ENCODE results near the gene KRT16.
A peak's percentile ranks its signal among the peaks of the same experiment; 100 is the strongest.
"Not testable (repeated sequence)": the region's sequence is repeated elsewhere in the genome, so short reads cannot be mapped to it uniquely, and the experiment has no call there.

The KRT16 gene

DNA sequence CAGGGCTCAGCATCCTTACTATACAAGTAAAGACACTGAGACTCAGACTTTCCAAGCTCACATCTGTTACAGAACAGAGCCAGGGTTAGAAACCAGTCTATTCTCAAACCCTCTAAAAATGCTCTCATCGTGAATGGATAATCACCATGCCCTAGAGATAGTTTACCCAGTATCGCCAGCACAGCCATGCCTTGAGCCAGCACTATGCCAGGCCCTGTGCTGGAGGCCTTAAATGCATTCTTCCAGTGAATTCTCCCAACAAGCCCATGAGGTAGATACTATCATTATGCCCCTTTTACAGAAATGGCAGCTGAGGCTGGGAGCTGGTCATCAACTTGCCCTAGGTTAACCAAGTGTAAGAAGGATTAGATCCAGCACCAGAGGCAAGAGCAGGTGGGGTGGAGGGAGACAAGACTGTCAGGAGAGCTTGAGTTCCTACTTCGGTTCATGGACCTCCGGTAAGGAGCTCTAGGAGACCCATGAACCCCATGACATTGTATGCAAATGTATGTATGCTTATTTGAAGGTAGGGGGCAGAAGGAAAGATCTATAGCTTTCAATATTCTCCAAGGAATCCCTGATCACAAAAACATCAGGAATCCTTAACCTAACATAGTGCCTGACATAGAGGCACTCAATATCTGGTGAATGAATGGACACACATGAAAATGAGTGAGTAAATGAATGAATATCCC, 31.1 kb downstream of the KRT16 start:
- H3K36me3 ChIP-seq (ENCODE audit: insufficient read depth, insufficient read length, low read length), result no peaks in the 10 kb centered on the region
- no peaks in the 10 kb centered on the region for H3K4me1 ChIP-seq (ENCODE audit: insufficient read depth, insufficient read length)
- H3K9ac ChIP-seq (ENCODE audit: insufficient read length, low read depth), result no peak overlapping the region
- no peaks in the 10 kb centered on the region for H3K9me3 ChIP-seq (ENCODE audit: insufficient read depth, low read length)
- no peak for DNase-seq (ENCODE audit: low read depth, low spot score)
- no peak overlapping the region for H3K4me3 ChIP-seq (ENCODE audit: insufficient read length, low read depth)
- no peaks in the 10 kb centered on the region for H3K27me3 ChIP-seq (ENCODE audit: insufficient read depth, insufficient read length)
- TF ChIP-seq ZNF274 (IDR thresholded peaks at IDR 0.05; ENCODE audit: low read depth, low read length) (no peak), SUZ12 (IDR thresholded peaks at IDR 0.05; ENCODE audit: extremely low read depth, insufficient read depth, insufficient read length) (no peak), YY1 (IDR thresholded peaks at IDR 0.05; ENCODE audit: insufficient read depth, insufficient read length) (no peak)

DNA sequence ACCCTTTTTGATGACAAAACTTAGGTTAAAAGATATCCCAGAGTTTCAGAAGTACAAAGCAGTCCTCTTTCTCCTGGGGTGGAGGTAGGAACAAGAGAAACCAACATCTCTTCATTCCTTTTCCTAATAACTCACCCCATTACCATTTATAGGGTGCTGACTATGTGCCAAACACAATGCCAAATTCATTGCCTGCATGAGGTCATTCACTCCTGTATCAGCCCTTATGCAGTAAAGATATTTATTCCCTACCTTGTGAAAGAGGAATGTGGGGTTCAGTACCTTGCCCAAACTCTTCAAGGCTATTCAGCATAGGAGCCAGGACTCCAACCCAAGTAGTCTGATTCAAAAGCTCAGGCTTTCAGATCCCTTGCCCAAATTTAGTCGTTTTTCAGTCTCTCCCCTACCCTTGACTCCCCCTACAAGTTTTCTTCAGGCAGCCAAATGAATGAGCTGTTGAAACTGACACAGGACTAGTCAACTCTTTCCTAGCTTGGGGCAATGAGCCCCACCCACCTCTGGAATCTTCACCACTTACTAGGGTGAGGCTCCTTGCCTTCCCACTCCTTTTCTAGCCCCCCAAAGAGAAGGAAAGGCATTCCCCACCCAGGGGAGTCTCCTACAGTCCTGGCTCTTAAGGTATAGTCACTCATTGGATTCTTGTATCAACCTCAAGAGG, 31.7 kb downstream of the KRT16 start:
- H3K27me3 ChIP-seq (ENCODE audit: insufficient read depth, insufficient read length), result no peaks in the 10 kb centered on the region
- no peaks in the 10 kb centered on the region for H3K9me3 ChIP-seq (ENCODE audit: insufficient read depth, low read length)
- DNase-seq (ENCODE audit: low read depth, low spot score), result no peak
- H3K4me1 ChIP-seq (ENCODE audit: insufficient read depth, insufficient read length), result no peaks in the 10 kb centered on the region
- no peak overlapping the region for H3K4me3 ChIP-seq (ENCODE audit: insufficient read length, low read depth)
- H3K36me3 ChIP-seq (ENCODE audit: insufficient read depth, insufficient read length, low read length), result no peaks in the 10 kb centered on the region
- no peak for TF ChIP-seq SUZ12 (IDR thresholded peaks at IDR 0.05; ENCODE audit: extremely low read depth, insufficient read depth, insufficient read length)
- no peak for TF ChIP-seq ZNF274 (IDR thresholded peaks at IDR 0.05; ENCODE audit: low read depth, low read length)
- no peak for TF ChIP-seq YY1 (IDR thresholded peaks at IDR 0.05; ENCODE audit: insufficient read depth, insufficient read length)
- no peak overlapping the region for H3K9ac ChIP-seq (ENCODE audit: insufficient read length, low read depth)

DNA sequence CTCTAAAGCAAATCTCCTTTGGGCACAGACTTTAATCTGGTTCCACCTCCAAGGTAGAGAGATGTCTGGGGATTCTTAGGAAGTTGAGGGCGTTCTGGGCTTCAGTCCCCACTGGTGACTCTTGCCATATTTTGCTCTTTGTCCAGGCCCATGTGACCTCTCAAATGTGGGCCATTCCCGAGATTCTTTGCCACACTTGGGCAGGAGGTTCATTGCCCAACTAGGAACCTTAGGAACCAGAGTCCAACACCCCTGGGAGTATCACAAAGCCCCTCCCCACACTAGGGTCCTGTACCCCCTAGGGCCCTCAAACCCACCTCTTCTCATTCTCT, 32.4 kb downstream of the KRT16 start:
- H3K4me3 ChIP-seq (ENCODE audit: insufficient read length, low read depth), result no peak overlapping the region
- H3K9me3 ChIP-seq (ENCODE audit: insufficient read depth, low read length), result no peaks in the 10 kb centered on the region
- DNase-seq (ENCODE audit: low read depth, low spot score), result no peak
- no peaks in the 10 kb centered on the region for H3K27me3 ChIP-seq (ENCODE audit: insufficient read depth, insufficient read length)
- no peak for TF ChIP-seq YY1 (IDR thresholded peaks at IDR 0.05; ENCODE audit: insufficient read depth, insufficient read length)
- TF ChIP-seq SUZ12 (IDR thresholded peaks at IDR 0.05; ENCODE audit: extremely low read depth, insufficient read depth, insufficient read length), result no peak
- TF ChIP-seq ZNF274 (IDR thresholded peaks at IDR 0.05; ENCODE audit: low read depth, low read length), result no peak
- H3K9ac ChIP-seq (ENCODE audit: insufficient read length, low read depth), result no peak overlapping the region
- no peaks in the 10 kb centered on the region for H3K4me1 ChIP-seq (ENCODE audit: insufficient read depth, insufficient read length)
- no peaks in the 10 kb centered on the region for H3K36me3 ChIP-seq (ENCODE audit: insufficient read depth, insufficient read length, low read length)

DNA sequence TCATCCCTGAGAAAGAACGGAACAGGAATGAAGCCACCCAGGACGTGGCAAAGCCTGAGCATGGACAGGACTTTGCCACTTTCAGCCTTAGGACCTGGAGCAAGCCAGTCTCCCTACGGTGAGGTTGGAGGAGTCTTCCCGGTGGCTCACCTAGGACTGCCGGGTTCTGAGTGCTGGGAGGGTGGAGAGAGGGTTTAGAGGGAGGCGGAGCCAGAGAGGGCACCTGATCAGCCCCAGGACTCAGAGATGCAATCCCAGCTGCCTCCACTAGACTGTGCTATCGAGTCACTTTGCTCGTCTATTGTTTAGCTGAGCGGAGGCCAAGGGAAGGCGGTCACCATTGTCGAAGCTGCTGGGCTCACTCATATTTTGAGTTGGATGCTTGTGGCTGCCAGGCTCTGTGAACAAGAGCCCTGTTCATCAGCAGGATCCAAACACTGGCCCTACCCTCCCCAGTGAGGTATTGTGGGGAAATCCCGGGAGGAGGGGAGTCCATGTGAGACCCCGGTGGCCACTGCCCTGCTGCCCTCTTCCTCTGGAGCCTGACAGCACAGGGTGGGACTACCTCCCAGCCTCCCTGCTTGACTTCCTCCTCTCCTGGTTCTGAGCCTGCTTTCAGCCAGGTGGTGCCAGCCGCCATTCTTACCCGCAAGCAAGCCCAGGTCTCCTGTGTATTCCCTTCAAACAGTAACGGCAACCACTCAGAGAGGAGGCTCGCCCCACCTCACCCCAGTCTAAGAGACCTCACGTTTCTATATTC, 32.9 kb downstream of the KRT16 start:
- Histone ChIP-seq H3K4me1 (ENCODE audit: insufficient read depth, insufficient read length) (no peaks in the 10 kb centered on the region), H3K9ac (ENCODE audit: insufficient read length, low read depth) (peak overlapping the region; percentile 51), H3K36me3 (ENCODE audit: insufficient read depth, insufficient read length, low read length) (no peaks in the 10 kb centered on the region), H3K9me3 (ENCODE audit: insufficient read depth, low read length) (no peaks in the 10 kb centered on the region), H3K4me3 (ENCODE audit: insufficient read length, low read depth) (no peak overlapping the region), H3K27me3 (ENCODE audit: insufficient read depth, insufficient read length) (no peaks in the 10 kb centered on the region)
- peak; percentile 90 for DNase-seq (ENCODE audit: low read depth, low spot score)
- TF ChIP-seq SUZ12 (IDR thresholded peaks at IDR 0.05; ENCODE audit: extremely low read depth, insufficient read depth, insufficient read length) (no peak), YY1 (IDR thresholded peaks at IDR 0.05; ENCODE audit: insufficient read depth, insufficient read length) (no peak), ZNF274 (IDR thresholded peaks at IDR 0.05; ENCODE audit: low read depth, low read length) (no peak)

DNA sequence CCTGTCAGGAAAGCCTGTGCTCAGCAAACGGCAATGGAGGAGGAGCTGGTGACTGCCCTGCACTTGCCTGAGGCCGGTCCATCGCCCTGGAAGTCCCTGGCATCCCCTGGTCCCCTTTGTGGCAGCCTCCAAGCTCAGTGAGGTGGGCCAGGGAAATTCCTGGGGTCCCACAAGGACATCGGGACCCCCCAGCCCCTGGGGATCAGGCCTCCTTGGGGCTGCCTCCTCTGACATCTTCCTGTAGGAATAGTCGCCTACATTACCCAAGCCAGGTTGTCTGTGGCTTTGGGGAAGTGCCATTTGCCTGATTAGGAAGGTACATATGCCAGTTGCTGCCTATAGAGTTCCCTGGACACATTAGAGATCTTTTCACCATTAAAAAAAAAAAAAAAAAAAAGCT, 33.6 kb downstream of the KRT16 start:
- DNase-seq (ENCODE audit: low read depth, low spot score), result no peak

DNA sequence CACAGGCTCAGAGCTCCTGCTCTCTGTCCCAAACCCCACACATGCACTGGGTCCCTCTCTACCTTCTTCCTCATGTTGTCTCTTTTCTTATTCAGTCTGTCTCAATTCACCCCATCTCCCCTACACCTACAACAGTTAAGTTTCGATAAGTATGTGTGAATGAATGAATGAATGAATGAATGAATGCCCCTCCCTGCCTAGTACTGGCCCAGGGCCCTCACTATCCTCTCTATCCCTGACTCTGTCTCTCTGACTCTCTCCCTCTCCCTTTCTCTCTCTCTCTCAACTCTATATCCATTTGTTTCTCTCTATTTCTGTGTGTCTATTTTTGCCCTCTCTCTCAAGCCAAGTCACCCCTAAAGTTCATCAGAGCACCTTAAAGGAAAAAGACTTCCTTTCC, 34.0 kb downstream of the KRT16 start:
- no peak for TF ChIP-seq YY1 (IDR thresholded peaks at IDR 0.05; ENCODE audit: insufficient read depth, insufficient read length)
- no peak for TF ChIP-seq SUZ12 (IDR thresholded peaks at IDR 0.05; ENCODE audit: extremely low read depth, insufficient read depth, insufficient read length)
- TF ChIP-seq ZNF274 (IDR thresholded peaks at IDR 0.05; ENCODE audit: low read depth, low read length), result no peak
- no peak for DNase-seq (ENCODE audit: low read depth, low spot score)
- Histone ChIP-seq H3K9ac (ENCODE audit: insufficient read length, low read depth) (no peak overlapping the region), H3K27me3 (ENCODE audit: insufficient read depth, insufficient read length) (no peaks in the 10 kb centered on the region), H3K4me3 (ENCODE audit: insufficient read length, low read depth) (no peak overlapping the region), H3K36me3 (ENCODE audit: insufficient read depth, insufficient read length, low read length) (no peaks in the 10 kb centered on the region), H3K9me3 (ENCODE audit: insufficient read depth, low read length) (no peaks in the 10 kb centered on the region), H3K4me1 (ENCODE audit: insufficient read depth, insufficient read length) (no peaks in the 10 kb centered on the region)

More for the DNA sequence above, 33.6 kb downstream of the KRT16 start:
- no peaks in the 10 kb centered on the region for H3K4me1 ChIP-seq (ENCODE audit: insufficient read depth, insufficient read length)
- no peak overlapping the region for H3K9ac ChIP-seq (ENCODE audit: insufficient read length, low read depth)
- TF ChIP-seq ZNF274 (IDR thresholded peaks at IDR 0.05; ENCODE audit: low read depth, low read length), result no peak
- no peak for TF ChIP-seq SUZ12 (IDR thresholded peaks at IDR 0.05; ENCODE audit: extremely low read depth, insufficient read depth, insufficient read length)
- no peak for TF ChIP-seq YY1 (IDR thresholded peaks at IDR 0.05; ENCODE audit: insufficient read depth, insufficient read length)
- H3K9me3 ChIP-seq (ENCODE audit: insufficient read depth, low read length), result no peaks in the 10 kb centered on the region
- no peak overlapping the region for H3K4me3 ChIP-seq (ENCODE audit: insufficient read length, low read depth)
- no peaks in the 10 kb centered on the region for H3K36me3 ChIP-seq (ENCODE audit: insufficient read depth, insufficient read length, low read length)
- no peaks in the 10 kb centered on the region for H3K27me3 ChIP-seq (ENCODE audit: insufficient read depth, insufficient read length)

DNA sequence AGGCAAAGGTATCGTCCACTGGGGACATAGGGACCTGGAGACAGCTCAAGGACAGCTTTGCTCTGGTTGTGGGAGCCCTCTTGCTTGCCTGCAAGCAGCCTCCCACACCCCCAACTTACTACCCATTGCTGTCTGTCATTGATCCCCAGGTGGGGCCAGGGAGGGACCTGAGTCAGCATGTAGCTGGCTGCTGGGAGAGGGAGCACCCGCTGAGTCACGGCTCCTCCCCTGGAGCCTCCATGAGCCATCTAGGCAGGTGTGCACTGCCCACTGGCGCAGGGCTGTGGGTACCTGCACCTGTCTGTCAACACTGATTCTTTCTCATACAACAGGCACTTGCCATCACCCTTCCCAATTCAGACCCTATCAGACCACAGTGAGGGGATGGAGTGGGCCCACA, 35.8 kb downstream of the KRT16 start:
- H3K9me3 ChIP-seq (ENCODE audit: insufficient read depth, low read length); H3K4me1 ChIP-seq (ENCODE audit: insufficient read depth, insufficient read length); H3K27me3 ChIP-seq (ENCODE audit: insufficient read depth, insufficient read length); H3K36me3 ChIP-seq (ENCODE audit: insufficient read depth, insufficient read length, low read length); DNase-seq (ENCODE audit: low read depth, low spot score); H3K4me3 ChIP-seq (ENCODE audit: insufficient read length, low read depth); H3K9ac ChIP-seq (ENCODE audit: insufficient read length, low read depth): not testable (repeated sequence)

Data from NT2/D1 (cell line).